Activated naive CD8-positive, alpha-beta T cell treated with anti-CD3 and anti-CD28 coated beads for 36 hours (primary cell): ENCODE measurements around the gene ARHGAP9. TPM values are rescaled to one million over a fixed set of nuclear protein-coding genes. Genes with fewer than 3 reads are reported as not detected.

ENCODE experiments used
- DNase-seq: peaks from one replicate; pipeline ENCODE4 v3.0.0; 2021
- H3K27ac Mint-ChIP-seq: one replicate; pipeline ENCODE4 v1.8.0; 2022; ENCODE audit warnings: mild to moderate bottlenecking, moderate library complexity, mixed read lengths
- H3K27me3 Mint-ChIP-seq: one replicate; pipeline ENCODE4 v1.8.0; 2022; ENCODE audit warnings: mild to moderate bottlenecking, mixed read lengths
- H3K36me3 Mint-ChIP-seq: one replicate; pipeline ENCODE4 v1.8.0; 2021; ENCODE audit warnings: mild to moderate bottlenecking, mixed read lengths
- H3K4me1 Mint-ChIP-seq: one replicate; pipeline ENCODE4 v1.8.0; 2021; ENCODE audit warnings: mixed read lengths
- H3K4me3 Mint-ChIP-seq: one replicate; pipeline ENCODE4 v1.8.0; 2022; ENCODE audit warnings: mild to moderate bottlenecking, moderate library complexity, mixed read lengths
- H3K9me3 Mint-ChIP-seq: one replicate; pipeline ENCODE4 v1.8.0; 2022; ENCODE audit warnings: mixed read lengths
- total RNA-seq, 2 experiments: library from RNA; stranded (reverse); gene quantifications; one replicate each; pipeline ENCODE4 v1.2.3, GENCODE V29; 2021

Gene ARHGAP9
- total RNA-seq, 2 experiments from 2014 or later = 154 to 162 TPM

DNA sequence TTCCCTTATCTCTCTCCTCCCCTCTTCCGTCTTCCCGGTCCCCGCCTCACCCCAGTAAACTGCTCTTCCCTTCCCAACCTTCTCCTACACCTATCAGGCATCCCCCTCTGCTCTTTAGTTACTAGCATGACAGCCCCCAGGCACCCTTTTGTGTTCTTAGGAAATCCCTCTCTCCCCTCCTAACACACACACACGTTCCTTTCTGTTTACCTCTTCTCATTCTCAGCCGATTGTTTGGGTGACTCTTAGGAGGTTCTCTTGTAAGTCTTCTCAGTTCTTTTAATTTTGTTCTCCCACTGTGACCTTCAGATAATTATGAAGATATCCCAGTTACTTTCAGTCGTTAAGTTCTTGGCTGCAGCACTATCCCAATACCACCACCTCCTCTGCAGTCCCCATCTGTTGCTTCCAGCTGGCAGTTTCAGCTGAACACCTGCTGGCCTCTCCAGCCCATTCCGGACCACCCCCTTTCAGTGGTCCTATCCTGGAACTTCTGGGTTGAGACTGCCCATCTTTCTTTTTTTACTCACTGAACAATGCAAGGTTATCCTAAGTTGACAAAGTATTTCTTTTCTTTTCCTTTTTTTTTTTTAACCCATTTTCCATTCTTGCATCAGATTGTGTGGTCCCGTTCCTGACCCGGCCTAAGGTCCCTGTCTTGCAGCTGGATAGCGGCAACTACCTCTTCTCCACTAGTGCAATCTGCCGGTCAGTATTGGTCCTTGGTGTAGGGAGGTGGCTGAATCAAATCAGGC lies 8.9 kb upstream of the ARHGAP9 start:
- H3K27ac Mint-ChIP-seq = peak overlapping the region; percentile 94
- no peaks in the 10 kb centered on the region for H3K27me3 Mint-ChIP-seq
- no peak for DNase-seq
- peaks cover 31% of the 10 kb centered on the region for H3K4me1 Mint-ChIP-seq
- peaks cover 49% of the 10 kb centered on the region for H3K36me3 Mint-ChIP-seq
- H3K4me3 Mint-ChIP-seq = peak overlapping the region; percentile 92
- H3K9me3 Mint-ChIP-seq = no peaks in the 10 kb centered on the region

- Mint-ChIP-seq H3K27me3 (no peaks in the 10 kb centered on the region), H3K27ac (peak within 1 kb of the TSS; percentile 94), H3K4me1 (peaks cover 36% of the 10 kb centered on the region), H3K36me3 (peaks cover 46% of the 10 kb centered on the region), H3K4me3 (peak within 1 kb of the TSS; percentile 92), H3K9me3 (no peaks in the 10 kb centered on the region)
- DNase-seq = peak; percentile 93
Observed at GRCh38 chr12:57487597-57488401, 8.1 kb upstream of the ARHGAP9 start, which contains the start of gene MARS1. TSS of gene MARS1 (plus strand) at chr12:57488068. CDS start at chr12:57488091, 23 bp downstream.

GRCh38 chr12:57487055-57487596 lies 7.5 kb upstream of the ARHGAP9 start:
- no peak for DNase-seq
- H3K27me3 Mint-ChIP-seq = no peaks in the 10 kb centered on the region
- H3K4me3 Mint-ChIP-seq = peak overlapping the region; percentile 92
- peaks cover 40% of the 10 kb centered on the region for H3K36me3 Mint-ChIP-seq
- peak overlapping the region; percentile 94 for H3K27ac Mint-ChIP-seq
- no peaks in the 10 kb centered on the region for H3K9me3 Mint-ChIP-seq
- H3K4me1 Mint-ChIP-seq = peaks cover 35% of the 10 kb centered on the region

DNA sequence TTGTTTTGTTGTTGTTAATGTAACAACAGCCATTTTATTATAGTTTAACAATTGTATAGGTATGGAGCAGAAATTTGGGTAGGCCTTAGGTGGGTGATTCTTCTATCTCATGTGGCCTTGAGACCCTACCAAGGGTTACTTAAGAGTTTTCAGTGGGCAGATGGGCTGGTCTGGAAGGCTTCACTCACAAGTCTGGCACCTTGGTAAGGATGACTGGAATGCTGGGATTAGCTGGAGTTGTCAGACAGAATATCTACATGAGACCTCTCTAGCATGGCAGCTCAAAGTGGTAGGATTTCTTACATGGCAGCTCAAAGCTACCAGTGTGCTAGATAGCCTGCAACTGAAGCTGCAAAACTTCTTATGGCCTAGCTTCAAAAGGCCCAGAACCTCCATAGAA lies 6.0 kb upstream of the ARHGAP9 start:
- no peak overlapping the region for H3K27ac Mint-ChIP-seq
- no peak for DNase-seq
- peaks cover 30% of the 10 kb centered on the region for H3K36me3 Mint-ChIP-seq
- H3K9me3 Mint-ChIP-seq = peaks cover 2% of the 10 kb centered on the region
- H3K27me3 Mint-ChIP-seq = no peaks in the 10 kb centered on the region
- no peak overlapping the region for H3K4me3 Mint-ChIP-seq
- H3K4me1 Mint-ChIP-seq = peaks cover 41% of the 10 kb centered on the region

GRCh38 chr12:57483466-57483865 lies 3.8 kb upstream of the ARHGAP9 start:
- Mint-ChIP-seq H3K36me3 (peaks cover 17% of the 10 kb centered on the region), H3K27me3 (no peaks in the 10 kb centered on the region), H3K4me3 (no peak overlapping the region), H3K27ac (peak overlapping the region; percentile 30), H3K9me3 (peaks cover 2% of the 10 kb centered on the region), H3K4me1 (peaks cover 48% of the 10 kb centered on the region)
- DNase-seq = no peak

DNA sequence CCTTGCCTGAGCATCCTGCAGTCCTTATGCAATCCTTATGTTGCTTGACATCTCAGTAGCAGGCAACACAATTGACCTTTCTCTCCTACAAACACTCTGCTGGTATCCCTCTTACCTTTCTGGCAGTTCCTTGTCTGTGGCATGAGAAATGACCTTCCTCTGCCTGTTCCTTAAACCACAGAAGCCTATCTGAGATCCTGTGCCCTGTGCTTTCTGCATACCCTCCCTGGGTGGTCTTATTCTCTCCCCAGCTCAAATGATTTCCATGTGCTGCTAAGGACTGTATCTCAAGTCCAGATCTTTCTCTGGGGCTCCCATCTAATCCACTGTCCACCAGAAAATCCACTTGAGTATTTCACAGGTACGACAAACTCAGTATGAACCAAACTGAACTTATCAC lies 2.0 kb upstream of the ARHGAP9 start:
- Mint-ChIP-seq H3K27me3 (no peaks in the 10 kb centered on the region), H3K4me3 (no peak overlapping the region), H3K27ac (peak overlapping the region; percentile 100), H3K9me3 (peaks cover 2% of the 10 kb centered on the region), H3K36me3 (peaks cover 26% of the 10 kb centered on the region), H3K4me1 (peaks cover 45% of the 10 kb centered on the region)
- DNase-seq = no peak

GRCh38 chr12:57479043-57479375 lies 657 bp downstream of the ARHGAP9 start:
- peak overlapping the region; percentile 90 for H3K4me3 Mint-ChIP-seq
- H3K36me3 Mint-ChIP-seq = peaks cover 45% of the 10 kb centered on the region
- peaks cover 2% of the 10 kb centered on the region for H3K9me3 Mint-ChIP-seq
- no peak for DNase-seq
- H3K4me1 Mint-ChIP-seq = peaks cover 58% of the 10 kb centered on the region
- peak overlapping the region; percentile 100 for H3K27ac Mint-ChIP-seq
- no peaks in the 10 kb centered on the region for H3K27me3 Mint-ChIP-seq

DNA sequence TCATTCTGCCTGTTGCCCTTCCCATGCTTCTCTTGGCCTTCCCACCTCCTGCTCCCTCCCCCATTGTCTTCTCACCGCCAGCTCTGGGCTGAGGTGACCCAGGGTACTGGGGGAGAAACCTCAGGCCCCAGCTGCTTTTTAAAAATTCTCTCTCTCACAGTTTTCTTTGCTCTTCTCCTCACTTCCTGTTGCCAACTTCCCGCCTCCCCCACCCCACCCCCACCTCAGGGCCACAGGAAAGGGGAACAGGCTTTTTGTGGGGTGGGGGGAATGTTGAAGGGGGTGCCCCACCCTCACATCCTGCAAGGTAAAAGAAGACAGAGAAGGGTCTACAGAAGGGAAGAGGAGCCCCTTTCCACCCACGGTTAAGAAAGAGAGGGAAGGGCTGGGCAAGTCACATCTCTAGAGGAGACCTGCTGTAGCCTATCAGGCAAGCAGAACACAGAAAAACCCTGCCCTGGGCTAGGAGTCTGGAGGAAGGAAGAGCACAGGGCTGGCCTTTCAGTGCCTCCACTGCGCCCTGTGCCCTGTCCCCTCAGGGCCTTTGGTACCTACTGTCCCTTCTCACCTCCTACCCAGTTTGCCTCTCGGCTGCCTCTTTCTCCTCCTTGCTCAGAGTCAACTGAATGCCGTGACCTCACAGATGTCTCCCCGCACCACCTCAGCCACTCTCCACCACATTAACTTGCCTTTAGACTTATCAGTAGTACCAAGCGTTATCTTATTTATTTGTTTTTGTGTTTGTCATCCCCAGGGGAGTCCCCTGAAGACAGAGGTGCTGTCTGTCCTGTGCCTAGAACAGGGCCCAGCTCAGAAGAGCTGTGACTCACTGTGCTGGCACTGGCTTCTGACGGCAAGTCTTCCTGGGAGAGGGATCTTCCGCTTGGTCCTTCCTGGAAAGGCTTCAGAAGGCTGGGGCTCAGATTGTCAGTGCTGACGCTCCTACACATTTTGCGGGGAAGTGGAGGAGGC lies 1.7 kb downstream of the ARHGAP9 start:
- peaks cover 51% of the 10 kb centered on the region for H3K36me3 Mint-ChIP-seq
- H3K4me1 Mint-ChIP-seq = peaks cover 60% of the 10 kb centered on the region
- H3K27me3 Mint-ChIP-seq = no peaks in the 10 kb centered on the region
- peak overlapping the region; percentile 100 for H3K27ac Mint-ChIP-seq
- peak overlapping the region; percentile 90 for H3K4me3 Mint-ChIP-seq
- DNase-seq = peak; percentile 54
- H3K9me3 Mint-ChIP-seq = peaks cover 2% of the 10 kb centered on the region

DNA sequence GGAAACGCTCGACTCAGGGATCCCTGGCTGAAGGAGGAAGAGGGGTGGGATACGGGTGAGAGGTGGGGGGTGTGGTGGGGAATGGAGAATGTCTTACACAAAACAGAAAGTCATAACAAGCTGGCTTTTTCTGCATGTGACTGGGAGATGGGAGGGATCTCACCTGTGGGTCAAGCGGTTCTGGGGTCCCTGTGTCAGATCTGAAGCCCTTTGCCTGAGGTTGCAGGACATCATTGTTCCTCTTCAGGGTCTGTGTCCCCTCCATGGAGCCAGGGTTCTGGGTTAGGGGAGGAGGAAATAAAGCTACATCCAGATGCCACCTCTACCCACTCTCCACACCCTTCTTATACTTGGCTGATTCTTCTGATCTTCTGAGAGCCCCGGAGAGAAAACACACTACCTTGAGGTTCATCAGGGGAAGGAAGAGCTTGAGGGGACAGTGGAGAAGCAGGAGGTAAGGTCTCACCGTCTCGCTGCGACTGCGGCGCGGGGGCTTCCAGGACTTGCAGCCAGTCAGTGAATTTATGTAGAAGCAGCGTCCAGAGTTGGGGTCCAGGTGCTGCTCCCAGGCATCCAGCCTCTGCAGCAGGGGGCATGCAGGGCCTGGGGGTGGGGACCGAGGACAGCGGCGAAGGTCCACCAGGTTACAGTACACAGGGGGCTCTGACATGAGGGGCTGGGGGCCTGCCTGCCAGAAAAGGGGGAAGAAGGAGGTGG lies 2.5 kb downstream of the ARHGAP9 start:
- Mint-ChIP-seq H3K4me1 (peaks cover 64% of the 10 kb centered on the region), H3K27ac (peak overlapping the region; percentile 100), H3K4me3 (peak overlapping the region; percentile 90), H3K27me3 (no peaks in the 10 kb centered on the region), H3K9me3 (peaks cover 2% of the 10 kb centered on the region), H3K36me3 (peaks cover 59% of the 10 kb centered on the region)
- no peak for DNase-seq

DNA sequence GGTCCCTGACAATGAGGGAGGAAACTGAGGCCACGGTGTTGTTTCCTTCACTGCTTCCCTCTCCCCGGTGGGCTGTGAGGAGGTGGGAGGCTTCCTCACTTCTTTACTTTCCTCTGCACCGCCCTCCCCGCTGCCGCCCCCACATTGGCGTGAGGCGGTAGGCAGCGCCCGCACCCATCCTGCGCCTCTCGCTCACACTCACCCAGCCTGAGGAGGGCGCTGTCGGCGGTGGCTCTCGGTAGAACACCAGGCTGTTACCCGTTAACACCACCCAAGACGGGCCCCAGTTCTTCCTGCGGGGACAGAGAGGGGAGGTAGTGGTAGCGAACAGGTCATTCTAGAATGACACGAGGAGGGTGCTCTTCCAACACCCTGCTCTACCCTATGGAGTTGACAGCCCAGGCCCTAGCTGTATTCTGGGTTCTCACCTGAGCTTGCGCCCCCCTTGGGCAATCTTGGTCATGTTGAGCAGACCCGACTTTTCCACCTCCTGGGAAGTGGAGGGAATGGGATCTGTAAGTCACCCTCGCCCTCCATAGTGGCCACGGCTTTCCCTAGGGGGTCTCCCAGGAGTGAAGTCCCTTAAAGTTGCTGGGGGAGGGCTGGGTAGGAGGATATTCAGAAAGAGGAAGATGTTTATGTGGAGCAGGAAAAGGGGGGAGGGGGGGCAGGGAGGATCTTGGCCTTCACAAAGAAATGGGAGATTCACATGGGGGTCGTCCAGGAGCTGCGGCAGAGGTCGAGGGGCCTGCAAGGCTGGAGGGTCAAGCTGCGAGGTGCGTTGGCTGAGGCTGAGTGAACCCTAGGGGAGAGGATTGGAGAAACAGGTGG lies 3.3 kb downstream of the ARHGAP9 start:
- DNase-seq = peak; percentile 87
- Mint-ChIP-seq H3K4me1 (peaks cover 63% of the 10 kb centered on the region), H3K27ac (peak overlapping the region; percentile 100), H3K4me3 (peak overlapping the region; percentile 90), H3K27me3 (no peaks in the 10 kb centered on the region), H3K36me3 (peaks cover 63% of the 10 kb centered on the region), H3K9me3 (peaks cover 2% of the 10 kb centered on the region)

- Mint-ChIP-seq H3K27ac (peak overlapping the region; percentile 100), H3K36me3 (peaks cover 58% of the 10 kb centered on the region), H3K4me1 (peaks cover 58% of the 10 kb centered on the region), H3K4me3 (peak overlapping the region; percentile 90), H3K9me3 (no peaks in the 10 kb centered on the region), H3K27me3 (no peaks in the 10 kb centered on the region)
- no peak for DNase-seq
Observed at GRCh38 chr12:57475271-57476161, 4.2 kb downstream of the ARHGAP9 start.

DNA sequence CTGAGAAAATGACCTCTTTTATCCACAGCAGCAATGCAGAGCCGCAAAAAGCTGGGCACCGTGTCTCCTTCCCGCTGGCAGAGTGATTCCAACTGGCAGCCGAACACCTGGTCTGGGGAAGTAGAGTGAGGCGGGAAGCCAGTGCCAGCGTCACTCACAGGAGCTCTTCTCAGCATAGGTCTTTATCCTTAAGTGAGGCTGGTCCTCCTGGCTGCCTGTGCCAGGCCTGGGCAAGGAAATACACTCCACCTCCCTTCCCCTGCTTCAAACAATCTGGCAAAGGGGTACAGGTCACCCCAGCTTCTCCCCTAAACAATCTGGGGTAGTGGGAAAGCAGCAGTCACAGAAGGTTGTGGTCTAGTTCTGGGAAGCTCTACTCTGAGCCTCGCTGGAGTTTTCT lies 4.8 kb downstream of the ARHGAP9 start:
- Mint-ChIP-seq H3K4me1 (peaks cover 52% of the 10 kb centered on the region), H3K36me3 (peaks cover 58% of the 10 kb centered on the region)

More for the DNA sequence above, 4.8 kb downstream of the ARHGAP9 start:
- Mint-ChIP-seq H3K27ac (peak overlapping the region; percentile 43), H3K27me3 (no peaks in the 10 kb centered on the region), H3K4me3 (peak overlapping the region; percentile 63), H3K9me3 (no peaks in the 10 kb centered on the region)
- DNase-seq = no peak
